Keratinocyte (primary cell): Measurements from ENCODE around the gene GAN. TPM values are rescaled to one million over a fixed set of nuclear protein-coding genes. Genes with fewer than 3 reads are reported as not detected.

Experiments
- DNase-seq: peaks from one replicate; pipeline ENCODE4 v3.0.0-alpha.2; 2011; ENCODE audit warnings: low read depth, missing footprints, low spot score
- FAIRE-seq: peaks from 2 replicates; lab custom pipeline; 2011; peaks lifted over from hg19 to GRCh38; lab: Jason Lieb, UNC
- H2AFZ ChIP-seq: 2 replicates; pipeline ENCODE4 v1.6.0; 2012; ENCODE audit warnings: low read length, control low read depth, inconsistent platforms; ENCODE audit not compliant: control insufficient read depth
- H3K27ac ChIP-seq: 2 replicates; pipeline ENCODE4 v1.5.1; 2011; ENCODE audit warnings: low read length; ENCODE audit not compliant: control insufficient read depth, insufficient read depth
- H3K27me3 ChIP-seq: 3 replicates; pipeline ENCODE4 v1.6.0; 2011; ENCODE audit warnings: low read length; ENCODE audit not compliant: control insufficient read depth, insufficient read depth; ENCODE audit errors: extremely low read depth
- H3K36me3 ChIP-seq, 2 experiments: 2 replicates in 1 of 2; 3 replicates in 1 of 2; pipeline ENCODE4 v1.5.1; 2011; ENCODE audit warnings: low read length in 2 of 2, mild to moderate bottlenecking in 1 of 2; ENCODE audit not compliant: control insufficient read depth in 2 of 2, insufficient read depth in 2 of 2; ENCODE audit errors: extremely low read depth in 1 of 2
- H3K4me1 ChIP-seq: 3 replicates; pipeline ENCODE4 v1.5.1; 2011; ENCODE audit warnings: low read length; ENCODE audit not compliant: control insufficient read depth, insufficient read depth; ENCODE audit errors: extremely low read depth
- H3K4me2 ChIP-seq: 3 replicates; pipeline ENCODE4 v1.6.0; 2011; ENCODE audit warnings: low read depth, low read length; ENCODE audit not compliant: control insufficient read depth, insufficient read depth; ENCODE audit errors: extremely low read depth
- H3K4me3 ChIP-seq, 3 experiments: fragments of 200-600 bp in 1 of 3; sonication (generic) in 1 of 3; 2 replicates in 2 of 3; 3 replicates in 1 of 3; pipeline ENCODE4 v1.5.1; 2011 to 2016; ENCODE audit warnings: low read length in 3 of 3, mild to moderate bottlenecking in 3 of 3, control low read depth in 2 of 3, inconsistent platforms in 1 of 3, low read depth in 1 of 3, mixed read lengths in 1 of 3, mixed run types in 1 of 3, moderate library complexity in 1 of 3; ENCODE audit not compliant: control insufficient read depth in 2 of 3, insufficient read depth in 2 of 3; ENCODE audit errors: extremely low read depth in 1 of 3
- H3K79me2 ChIP-seq: 2 replicates; pipeline ENCODE4 v1.6.0; 2012; ENCODE audit warnings: low read length; ENCODE audit not compliant: control insufficient read depth, insufficient read depth
- H3K9ac ChIP-seq: 3 replicates; pipeline ENCODE4 v1.6.0; 2011; ENCODE audit warnings: low read length; ENCODE audit not compliant: control insufficient read depth, insufficient read depth; ENCODE audit errors: extremely low read depth
- H3K9me1 ChIP-seq: 3 replicates; pipeline ENCODE4 v1.6.0; 2011; ENCODE audit warnings: low read length; ENCODE audit not compliant: control insufficient read depth, insufficient read depth; ENCODE audit errors: extremely low read depth
- H3K9me3 ChIP-seq: 2 replicates; pipeline ENCODE4 v1.5.1; 2012; ENCODE audit warnings: low read depth, low read length; ENCODE audit not compliant: control insufficient read depth
- H4K20me1 ChIP-seq: 3 replicates; pipeline ENCODE4 v1.6.0; 2011; ENCODE audit warnings: low read length; ENCODE audit not compliant: control insufficient read depth, insufficient read depth; ENCODE audit errors: extremely low read depth
- CTCF ChIP-seq, 3 experiments: IDR thresholded peaks in 1 of 3; conservative IDR thresholded peaks in 1 of 3; optimal IDR thresholded peaks in 1 of 3; 2 replicates in 2 of 3; 3 replicates in 1 of 3; pipeline versions ENCODE3 to v1.5.1; 2011; ENCODE audit warnings: low read length in 3 of 3, mild to moderate bottlenecking in 3 of 3, moderate library complexity in 2 of 3, control low read depth in 1 of 3, inconsistent platforms in 1 of 3; ENCODE audit not compliant: insufficient read depth in 2 of 3; ENCODE audit errors: extremely low read depth in 1 of 3
- EZH2 ChIP-seq: IDR thresholded peaks from one replicate; pipeline ENCODE4 v1.6.1; 2012; ENCODE audit warnings: inconsistent platforms, mild to moderate bottlenecking, low read length, moderate library complexity
- dilution Hi-C: fragments of 300-500 bp; cut with MboI; formaldehyde crosslinking; loops from one replicate; pipeline ENCODE4 v1.7.0; 2020; ENCODE audit warnings: low sequenced_read_pairs; ENCODE audit not compliant: extremely low pct_ligation_motif_present
- polyA plus RNA-seq, 5 experiments: library from polyadenylated mRNA; depleted of rRNA in 3 of 5; stranded (reverse) in 3 of 5; stranded (forward) in 1 of 5; unstranded in 1 of 5; fragments of >200 nt; gene quantifications; 1 replicate in 1 of 5; 2 replicates in 3 of 5; 3 replicates in 1 of 5; pipeline versions ENCODE4 v1.2.1 to v1.2.3, GENCODE V29; 2011 to 2012; ENCODE audit warnings: missing spikeins in 2 of 5, low read depth in 1 of 5, low replicate concordance in 1 of 5

GAN gene
- polyA plus RNA-seq, 1 donor (not counting 4 experiments of a cell fraction or from before 2014, with no cell fraction given), result 6.5 TPM

- no peak overlapping the region for H2AFZ ChIP-seq
- dilution Hi-C loops, result no loop called here
- no peaks in the 10 kb centered on the region for H4K20me1 ChIP-seq
- H3K9me1 ChIP-seq, result no peaks in the 10 kb centered on the region
- no peak overlapping the region for H3K27ac ChIP-seq
- H3K4me3 ChIP-seq, result no peak overlapping the region
- no peaks in the 10 kb centered on the region for H3K36me3 ChIP-seq
- TF ChIP-seq EZH2 (no peak), CTCF (optimal IDR thresholded peaks at IDR 0.05 in 1 of 3, IDR thresholded peaks at IDR 0.05 in 1 of 3, conservative IDR thresholded peaks at IDR 0.05 in 1 of 3; ENCODE audit: extremely low read depth in 1 of 3, insufficient read depth in 2 of 3, low read length in 3 of 3) (no peak)
- DNase-seq, result no peak
- no peak overlapping the region for H3K4me2 ChIP-seq
- H3K9me3 ChIP-seq, result no peaks in the 10 kb centered on the region
- no peaks in the 10 kb centered on the region for H3K27me3 ChIP-seq
- H3K4me1 ChIP-seq, result peaks cover 5% of the 10 kb centered on the region
- no peak overlapping the region for H3K9ac ChIP-seq
- H3K79me2 ChIP-seq, result no peaks in the 10 kb centered on the region
- no peak for FAIRE-seq
These were observed 98.7 kb downstream of the GAN start for GRCh38 chr16:81413245-81413990.

GRCh38 chr16:81415751-81416150 is 101.0 kb downstream of the GAN start:
- Histone ChIP-seq H4K20me1 (no peaks in the 10 kb centered on the region), H3K79me2 (no peaks in the 10 kb centered on the region), H3K9ac (no peak overlapping the region), H3K36me3 (no peaks in the 10 kb centered on the region), H3K27me3 (no peaks in the 10 kb centered on the region), H3K9me1 (no peaks in the 10 kb centered on the region), H3K27ac (no peak overlapping the region), H3K4me3 (no peak overlapping the region), H3K9me3 (no peaks in the 10 kb centered on the region), H3K4me1 (no peaks in the 10 kb centered on the region), H2AFZ (no peak overlapping the region), H3K4me2 (no peak overlapping the region)
- dilution Hi-C loops, result no loop called here
- FAIRE-seq (no peak), DNase-seq (no peak)
- no peak for TF ChIP-seq EZH2
